ENCODE data around the gene CCIN. TPM values are rescaled to one million over a fixed set of nuclear protein-coding genes. Genes with fewer than 3 reads are reported as not detected.

Gene CCIN
- total and polyA plus RNA-seq, 2 of the 13 experiments (the other 11 are each of a cell fraction or from before 2014, with no cell fraction given) = not detected

DNA sequence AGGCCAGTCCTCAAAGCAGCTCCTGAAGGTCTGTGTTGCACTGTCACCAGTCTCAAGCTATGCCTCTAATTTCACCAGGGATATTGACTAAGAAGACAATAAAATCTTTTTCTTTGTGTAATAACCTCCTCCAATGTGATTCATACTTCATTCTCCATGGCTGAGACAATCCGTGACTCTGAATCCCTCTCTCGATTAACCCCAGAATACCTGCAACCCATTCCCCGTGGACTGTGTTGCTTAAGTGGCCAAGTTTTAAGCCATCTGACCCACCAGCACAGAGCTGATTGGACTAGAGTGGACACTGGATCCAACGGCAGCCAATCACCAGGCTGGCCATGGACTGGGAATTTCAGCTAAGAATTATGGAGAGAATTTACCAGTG lies 5.4 kb upstream of the CCIN start (continued):
- TF ChIP-seq, protein P1, sequence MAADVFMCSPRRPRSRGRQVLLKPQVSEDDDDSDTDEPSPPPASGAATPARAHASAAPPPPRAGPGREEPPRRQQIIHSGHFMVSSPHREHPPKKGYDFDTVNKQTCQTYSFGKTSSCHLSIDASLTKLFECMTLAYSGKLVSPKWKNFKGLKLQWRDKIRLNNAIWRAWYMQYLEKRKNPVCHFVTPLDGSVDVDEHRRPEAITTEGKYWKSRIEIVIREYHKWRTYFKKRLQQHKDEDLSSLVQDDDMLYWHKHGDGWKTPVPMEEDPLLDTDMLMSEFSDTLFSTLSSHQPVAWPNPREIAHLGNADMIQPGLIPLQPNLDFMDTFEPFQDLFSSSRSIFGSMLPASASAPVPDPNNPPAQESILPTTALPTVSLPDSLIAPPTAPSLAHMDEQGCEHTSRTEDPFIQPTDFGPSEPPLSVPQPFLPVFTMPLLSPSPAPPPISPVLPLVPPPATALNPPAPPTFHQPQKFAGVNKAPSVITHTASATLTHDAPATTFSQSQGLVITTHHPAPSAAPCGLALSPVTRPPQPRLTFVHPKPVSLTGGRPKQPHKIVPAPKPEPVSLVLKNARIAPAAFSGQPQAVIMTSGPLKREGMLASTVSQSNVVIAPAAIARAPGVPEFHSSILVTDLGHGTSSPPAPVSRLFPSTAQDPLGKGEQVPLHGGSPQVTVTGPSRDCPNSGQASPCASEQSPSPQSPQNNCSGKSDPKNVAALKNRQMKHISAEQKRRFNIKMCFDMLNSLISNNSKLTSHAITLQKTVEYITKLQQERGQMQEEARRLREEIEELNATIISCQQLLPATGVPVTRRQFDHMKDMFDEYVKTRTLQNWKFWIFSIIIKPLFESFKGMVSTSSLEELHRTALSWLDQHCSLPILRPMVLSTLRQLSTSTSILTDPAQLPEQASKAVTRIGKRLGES (CRISPR knock-in tag; IDR thresholded peaks at IDR 0.05; ENCODE audit: borderline replicate concordance) = no peak
- TF ChIP-seq ZEB1 (IDR thresholded peaks at IDR 0.05; ENCODE audit: insufficient replicate concordance, low read depth) (no peak), ZFP82 (CRISPR knock-in tag; IDR thresholded peaks at IDR 0.05; ENCODE audit: borderline replicate concordance) (no peak), U2AF1 (optimal IDR thresholded peaks at IDR 0.05; ENCODE audit: low read depth, low read length) (no peak), ZNF839 (CRISPR knock-in tag; IDR thresholded peaks at IDR 0.05; ENCODE audit: borderline replicate concordance) (no peak)

DNA sequence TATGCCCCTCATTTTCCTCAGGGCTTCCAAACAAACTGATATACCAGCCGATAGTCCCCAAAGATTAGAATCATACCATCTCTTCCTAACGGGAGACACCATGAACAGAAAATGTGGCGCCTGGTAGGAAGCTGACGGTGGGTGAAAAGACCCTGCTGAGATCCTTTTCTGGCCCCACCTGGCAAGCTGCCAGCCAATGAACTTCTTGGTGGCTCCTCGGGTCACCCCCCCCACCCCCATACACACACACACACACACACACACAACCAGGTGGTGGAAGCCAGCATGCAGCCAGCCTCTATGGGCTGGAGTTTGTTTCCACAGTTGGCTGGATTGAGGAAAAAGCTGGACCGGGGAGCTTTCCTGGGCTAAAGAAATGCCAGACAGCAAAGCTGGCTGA lies 4.8 kb upstream of the CCIN start:
- no peaks in the 10 kb centered on the region for H3K36me3 ChIP-seq (replicated peaks in 1 of 2; ENCODE audit: control insufficient read depth in 1 of 2, insufficient read depth in 2 of 2, low read length in 2 of 2)
- in situ Hi-C loops (cut with HindIII; ENCODE audit: extremely low pct_ligation_motif_present, low pct_unique_long_range_greater_than_20kb) = no loop called here
- H3K4me3 ChIP-seq (replicated peaks in 1 of 3; ENCODE audit: insufficient read depth in 1 of 3, low read depth in 2 of 3, low read length in 3 of 3) = no peak overlapping the region
- TF ChIP-seq ZEB1 (IDR thresholded peaks at IDR 0.05; ENCODE audit: insufficient replicate concordance, low read depth) (no peak), SOX6 (IDR thresholded peaks at IDR 0.05) (no peak), SOX6 (CRISPR knock-in tag; IDR thresholded peaks at IDR 0.05) (no peak), IRX3 (CRISPR knock-in tag; IDR thresholded peaks at IDR 0.05; ENCODE audit: borderline replicate concordance, low read depth) (no peak), ZNF776 (CRISPR knock-in tag; IDR thresholded peaks at IDR 0.05) (no peak), LCORL (IDR thresholded peaks at IDR 0.05) (peak; percentile 70), LCORL (CRISPR knock-in tag; IDR thresholded peaks at IDR 0.05) (no peak)
- TF ChIP-seq, protein P2, sequence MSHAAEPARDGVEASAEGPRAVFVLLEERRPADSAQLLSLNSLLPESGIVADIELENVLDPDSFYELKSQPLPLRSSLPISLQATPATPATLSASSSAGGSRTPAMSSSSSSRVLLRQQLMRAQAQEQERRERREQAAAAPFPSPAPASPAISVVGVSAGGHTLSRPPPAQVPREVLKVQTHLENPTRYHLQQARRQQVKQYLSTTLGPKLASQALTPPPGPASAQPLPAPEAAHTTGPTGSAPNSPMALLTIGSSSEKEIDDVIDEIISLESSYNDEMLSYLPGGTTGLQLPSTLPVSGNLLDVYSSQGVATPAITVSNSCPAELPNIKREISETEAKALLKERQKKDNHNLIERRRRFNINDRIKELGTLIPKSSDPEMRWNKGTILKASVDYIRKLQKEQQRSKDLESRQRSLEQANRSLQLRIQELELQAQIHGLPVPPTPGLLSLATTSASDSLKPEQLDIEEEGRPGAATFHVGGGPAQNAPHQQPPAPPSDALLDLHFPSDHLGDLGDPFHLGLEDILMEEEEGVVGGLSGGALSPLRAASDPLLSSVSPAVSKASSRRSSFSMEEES (CRISPR knock-in tag; IDR thresholded peaks at IDR 0.05) = no peak
- H3K4me2 ChIP-seq (ENCODE audit: low read depth, low read length) = no peak overlapping the region
- ATAC-seq (no peak), DNase-seq (ENCODE audit: low spot score) (no peak), FAIRE-seq (no peak)
- peaks cover 1 to 21% of the 10 kb centered on the region in 2 experiments; a peak in 2 of 5 replicates for H3K27me3 ChIP-seq (ENCODE audit: control insufficient read depth in 1 of 2, insufficient read depth in 2 of 2, low read length in 2 of 2)
- H3K79me2 ChIP-seq (ENCODE audit: insufficient read depth, low read length) = no peaks in the 10 kb centered on the region
- intact Hi-C loops (cut with micrococcal nuclease; ENCODE audit: unreplicated experiment) = no loop called here
- CTCF ChIA-PET (ENCODE audit: low intra/inter-chr PET ratio, low total read pairs) = interaction anchor here (1.5 to 3.8 kb wide), 2 partner anchors 61 to 156 kb away, joined by 3 to 40 read pairs; no protein-coding TSS in a partner anchor
- 45% methylated on average over 6 of the region's 6 CpGs for WGBS (ENCODE audit: low lambda C conversion rate)
- no peak overlapping the region for H3K9ac ChIP-seq (ENCODE audit: insufficient read depth, low read depth, low read length)
- no peak overlapping the region for H2AFZ ChIP-seq (ENCODE audit: low read length)
- no TSS peak for BruUV-seq (replicated peaks)
- H3K9me3 ChIP-seq (ENCODE audit: low read length) = no peaks in the 10 kb centered on the region
- POLR2A ChIA-PET = interaction anchor here (0.6 to 1.4 kb wide), 2 partner anchors 26 to 261 kb away, joined by 3 to 6 read pairs; partner anchors contain the start of gene CLTA
- peaks cover 9% of the 10 kb centered on the region; the same call in 1 of the 2 replicates for H3K4me1 ChIP-seq (ENCODE audit: insufficient read depth, low read length)
- no peaks in the 10 kb centered on the region for H4K20me1 ChIP-seq (ENCODE audit: insufficient read depth, low read length)
- H3K27ac ChIP-seq (ENCODE audit: extremely low read length, insufficient read depth, low read length) = no peak overlapping the region

All from HepG2 (cell line).